SH-SY5Y (cell line): ENCODE results near the gene KCNAB3.

Experiments
- GATA2 ChIP-seq: IDR thresholded peaks from 2 replicates; pipeline ENCODE4 v1.6.1; 2011; ENCODE audit warnings: mild to moderate bottlenecking, low read depth, low read length
- GATA3 ChIP-seq: IDR thresholded peaks from 2 replicates; pipeline ENCODE4 v1.6.1; 2011; ENCODE audit warnings: low read depth, mild to moderate bottlenecking, low read length, moderate library complexity

Gene KCNAB3

GRCh38 chr17:7897773-7898172, 31.9 kb downstream of the KCNAB3 start:
- no peak for TF ChIP-seq GATA2
- no peak for TF ChIP-seq GATA3

GRCh38 chr17:7897090-7897489, 32.6 kb downstream of the KCNAB3 start:
- TF ChIP-seq GATA2 (no peak), GATA3 (no peak)

GRCh38 chr17:7894866-7895265, 34.8 kb downstream of the KCNAB3 start:
- TF ChIP-seq GATA2 (no peak), GATA3 (no peak)

- TF ChIP-seq GATA2 (no peak), GATA3 (no peak)
These were observed 35.4 kb downstream of the KCNAB3 start for GRCh38 chr17:7894226-7894625.

- TF ChIP-seq GATA2 (no peak), GATA3 (no peak)
These were observed 36.3 kb downstream of the KCNAB3 start for GRCh38 chr17:7893187-7893880.

- TF ChIP-seq GATA3 (no peak), GATA2 (no peak)
These were observed 40.3 kb downstream of the KCNAB3 start for GRCh38 chr17:7889166-7889955.

- no peak for TF ChIP-seq GATA3
- no peak for TF ChIP-seq GATA2
These were observed 41.3 kb downstream of the KCNAB3 start, which contains the start of gene CHD3 for GRCh38 chr17:7888184-7888920. Gene CHD3, plus strand, starts transcription at chr17:7888789. Its CDS starts 212 bp downstream, at chr17:7889001.

GRCh38 chr17:7887482-7888183, 42.0 kb downstream of the KCNAB3 start:
- TF ChIP-seq GATA3: peak; percentile 77
- TF ChIP-seq GATA2: peak; percentile 98

- TF ChIP-seq GATA3 (no peak), GATA2 (no peak)
These were observed 42.6 kb downstream of the KCNAB3 start for GRCh38 chr17:7887038-7887481.

GRCh38 chr17:7886227-7887037, 43.2 kb downstream of the KCNAB3 start:
- no peak for TF ChIP-seq GATA3
- TF ChIP-seq GATA2: no peak

GRCh38 chr17:7885367-7886226, 44.1 kb downstream of the KCNAB3 start:
- TF ChIP-seq GATA3 (no peak), GATA2 (no peak)

- no peak for TF ChIP-seq GATA3
- no peak for TF ChIP-seq GATA2
These were observed 44.9 kb downstream of the KCNAB3 start for GRCh38 chr17:7884581-7885366.
